HG03280 (cell line): ENCODE measurements around the gene TPP1.

ENCODE experiments used
- ATAC-seq: cut with Tn5 transposase; IDR thresholded peaks from one replicate; pipeline ENCODE4 v1.9.1; 2021; ENCODE audit warnings: mild to moderate bottlenecking, moderate library complexity; ENCODE audit not compliant: unreplicated experiment

TPP1 gene

GRCh38 chr11:6612213-6613041, 6.8 kb downstream of the TPP1 start, which contains the start of gene TAF10:
TAF10 (minus strand) TSS chr11:6612216; CDS start chr11:6612189, 27 bp downstream.
- peak; percentile 88 for ATAC-seq

DNA sequence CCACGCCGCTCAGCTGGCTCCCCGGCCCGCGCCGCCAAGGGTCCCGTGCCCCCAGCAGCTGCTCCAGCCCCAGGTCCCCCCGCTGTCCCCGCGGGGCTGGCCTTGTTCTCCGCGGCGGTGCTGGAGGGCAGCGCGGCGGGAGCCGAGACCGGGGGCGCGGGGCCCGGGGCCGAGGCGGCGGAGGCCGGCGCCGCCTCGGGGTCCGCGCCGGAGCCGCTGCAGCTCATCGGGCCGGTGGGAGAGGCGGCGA, 7.3 kb downstream of the TPP1 start:
- peak; percentile 21 for ATAC-seq

DNA sequence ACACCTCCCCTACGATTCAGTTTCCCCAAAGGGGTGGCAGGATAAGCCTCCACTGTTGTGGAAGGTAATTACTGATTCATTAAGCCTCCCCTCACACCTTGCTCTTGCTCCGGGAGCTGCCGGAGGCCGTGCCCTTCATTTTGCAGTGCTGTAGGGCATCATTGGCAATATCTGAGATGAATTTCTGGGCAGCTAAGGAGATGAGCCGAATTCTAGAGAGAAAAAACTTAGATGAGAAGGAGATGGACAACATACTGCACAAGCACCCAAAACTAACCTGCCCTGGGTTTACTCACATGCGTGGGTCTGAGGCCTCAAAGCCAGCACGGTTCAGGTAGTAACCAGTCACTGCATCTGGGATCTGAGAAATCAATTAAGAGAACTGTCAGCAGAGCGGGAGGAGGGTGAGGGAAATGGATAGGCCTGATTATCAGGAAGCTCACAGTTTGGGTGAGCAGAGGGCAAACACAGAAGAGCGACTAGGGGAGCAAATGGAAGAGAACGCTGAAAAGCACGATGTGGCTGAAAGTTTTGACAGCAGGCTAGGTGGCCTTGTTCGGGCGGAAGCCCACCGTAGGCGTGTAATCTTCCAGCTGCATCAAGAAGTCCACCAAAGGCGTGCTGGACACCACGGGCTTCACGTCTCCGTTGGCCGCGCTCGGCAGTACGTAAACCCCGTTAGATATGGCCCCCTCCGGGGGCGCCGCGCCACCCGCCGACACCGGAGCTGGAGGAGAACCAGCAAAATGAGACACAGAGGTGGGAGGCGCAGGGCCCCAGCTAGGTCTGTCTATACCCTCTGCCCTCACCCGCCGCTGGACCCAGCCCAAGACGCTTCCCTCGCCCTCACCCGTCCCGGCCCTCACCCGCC, 7.9 kb downstream of the TPP1 start:
- no peak for ATAC-seq

DNA sequence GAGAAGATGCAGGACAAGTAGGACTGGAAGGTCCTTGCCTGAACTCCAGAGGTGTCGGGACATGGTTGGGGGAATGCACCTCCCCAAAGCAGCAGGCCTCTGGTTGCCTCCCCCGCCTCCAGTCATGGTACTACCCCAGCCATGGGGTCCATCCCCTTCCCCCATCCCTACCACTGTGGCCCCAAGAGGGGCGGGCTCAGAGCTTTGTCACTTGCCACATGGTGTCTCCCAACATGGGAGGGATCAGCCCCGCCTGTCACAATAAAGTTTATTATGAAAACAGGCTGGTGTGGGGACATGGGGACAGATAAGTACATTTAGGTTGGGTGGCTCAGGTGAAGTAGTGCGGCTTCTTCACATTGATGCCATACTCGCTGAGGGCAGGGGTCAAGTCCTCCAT, 8.6 kb downstream of the TPP1 start:
- ATAC-seq: no peak

DNA sequence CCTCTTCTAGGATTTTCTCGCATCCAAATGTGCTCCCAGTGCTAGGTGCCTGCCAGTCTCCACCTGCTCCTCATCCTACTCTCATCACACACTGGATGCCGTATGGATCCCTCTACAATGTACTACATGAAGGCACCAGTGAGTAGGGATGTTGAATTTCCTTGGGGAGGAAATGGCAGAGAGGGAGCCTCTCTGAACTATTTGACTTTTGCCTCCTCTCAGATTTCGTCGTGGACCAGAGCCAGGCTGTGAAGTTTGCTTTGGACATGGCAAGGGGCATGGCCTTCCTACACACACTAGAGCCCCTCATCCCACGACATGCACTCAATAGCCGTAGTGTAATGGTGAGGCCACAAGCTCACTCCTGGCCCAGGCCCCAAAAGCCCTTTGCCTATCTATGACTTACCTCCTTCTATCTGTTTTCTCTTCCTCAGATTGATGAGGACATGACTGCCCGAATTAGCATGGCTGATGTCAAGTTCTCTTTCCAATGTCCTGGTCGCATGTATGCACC, 9.7 kb downstream of the TPP1 start:
- ATAC-seq: no peak

GRCh38 chr11:6608726-6609501, 10.3 kb downstream of the TPP1 start:
- no peak for ATAC-seq

DNA sequence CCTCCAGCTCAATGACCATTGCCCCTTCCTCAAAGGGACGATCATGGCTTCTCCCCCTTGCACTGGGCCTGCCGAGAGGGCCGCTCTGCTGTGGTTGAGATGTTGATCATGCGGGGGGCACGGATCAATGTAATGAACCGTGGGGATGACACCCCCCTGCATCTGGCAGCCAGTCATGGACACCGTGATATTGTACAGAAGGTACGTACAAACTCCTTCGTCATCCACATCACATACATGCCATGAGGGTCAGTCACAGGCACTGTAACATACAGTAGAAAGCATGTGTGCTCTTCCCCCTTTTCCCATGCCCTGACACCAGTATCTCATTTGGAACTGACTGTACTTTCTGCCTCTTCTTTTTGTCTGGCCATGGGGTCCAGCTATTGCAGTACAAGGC, 11.2 kb downstream of the TPP1 start:
- no peak for ATAC-seq

GRCh38 chr11:6607190-6607795, 11.9 kb downstream of the TPP1 start:
- ATAC-seq: no peak

- no peak for ATAC-seq
These were observed 12.6 kb downstream of the TPP1 start for GRCh38 chr11:6606471-6607189.

GRCh38 chr11:6604790-6605189, 14.4 kb downstream of the TPP1 start:
- no peak for ATAC-seq

DNA sequence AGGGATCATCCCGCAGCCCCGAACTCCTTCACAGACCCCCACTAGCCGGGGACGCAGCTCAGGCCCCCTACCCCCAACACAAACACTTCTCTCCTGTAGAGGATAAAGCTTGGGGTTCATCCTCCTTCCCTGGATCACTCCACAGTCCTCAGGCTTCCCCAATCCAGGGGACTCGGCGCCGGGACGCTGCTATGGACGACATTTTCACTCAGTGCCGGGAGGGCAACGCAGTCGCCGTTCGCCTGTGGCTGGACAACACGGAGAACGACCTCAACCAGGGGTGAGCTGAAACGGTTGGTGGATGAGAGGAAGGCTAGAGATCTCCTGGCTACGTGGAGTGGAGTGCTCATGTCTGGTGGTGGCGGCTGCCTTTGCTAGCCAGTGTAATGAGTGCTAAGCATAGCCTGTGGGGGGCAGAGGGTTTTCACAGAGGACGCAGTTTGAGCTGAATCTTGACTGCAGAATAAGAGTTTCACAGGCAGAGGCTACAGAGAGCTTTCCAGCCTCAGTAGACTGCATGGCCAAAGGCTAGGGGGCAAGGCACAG, 15.1 kb downstream of the TPP1 start:
- ATAC-seq: peak; percentile 36

DNA sequence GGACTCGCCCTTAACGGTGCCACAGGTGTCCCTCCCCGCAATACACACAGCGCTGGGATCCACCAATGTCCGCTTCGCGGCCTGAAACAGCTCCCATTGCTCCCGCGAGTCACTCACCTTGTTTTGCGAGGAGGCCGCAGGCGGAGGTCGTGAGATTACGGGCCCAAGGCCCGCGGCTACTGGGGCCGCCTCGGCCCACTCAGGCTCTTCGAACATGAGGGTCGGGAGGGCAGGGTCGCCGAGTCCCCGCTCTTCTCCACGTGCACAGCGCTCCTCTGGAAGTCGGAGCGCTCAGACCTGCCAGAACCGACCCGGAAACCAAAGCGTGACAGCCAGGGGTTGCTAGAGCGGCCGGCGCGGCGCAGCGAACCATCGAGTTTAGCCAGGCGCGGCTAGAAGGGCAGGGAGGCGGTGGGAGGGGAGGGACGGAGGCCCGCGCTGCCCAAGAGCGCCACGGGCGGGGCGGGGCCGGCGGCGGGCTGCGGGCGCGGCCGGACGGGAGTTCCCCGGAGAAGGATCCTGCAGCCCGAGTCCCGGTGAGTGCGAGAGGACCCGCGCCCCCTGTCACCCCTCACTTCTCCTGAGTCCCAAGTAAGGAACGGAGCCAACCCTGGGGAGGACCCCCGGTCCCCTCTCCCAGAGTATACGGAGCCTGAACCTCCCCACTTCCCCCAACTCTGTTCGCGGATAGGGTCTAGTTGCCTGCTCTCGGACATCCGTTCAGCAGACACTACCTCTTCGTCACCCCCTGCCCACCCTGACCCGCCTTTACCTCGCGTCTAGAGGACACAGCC, 15.7 kb downstream of the TPP1 start, which contains the start of the genes ILK and RRP8:
Gene ILK (plus strand): TSS at position 488 of the 794 bp plus-strand sequence. CDS start 498 bp downstream, outside the sequence.
Gene RRP8 (minus strand): TSS at position 330 of the 794 bp plus-strand sequence. CDS start 114 bp downstream, at position 216.
- peak; percentile 84 for ATAC-seq

DNA sequence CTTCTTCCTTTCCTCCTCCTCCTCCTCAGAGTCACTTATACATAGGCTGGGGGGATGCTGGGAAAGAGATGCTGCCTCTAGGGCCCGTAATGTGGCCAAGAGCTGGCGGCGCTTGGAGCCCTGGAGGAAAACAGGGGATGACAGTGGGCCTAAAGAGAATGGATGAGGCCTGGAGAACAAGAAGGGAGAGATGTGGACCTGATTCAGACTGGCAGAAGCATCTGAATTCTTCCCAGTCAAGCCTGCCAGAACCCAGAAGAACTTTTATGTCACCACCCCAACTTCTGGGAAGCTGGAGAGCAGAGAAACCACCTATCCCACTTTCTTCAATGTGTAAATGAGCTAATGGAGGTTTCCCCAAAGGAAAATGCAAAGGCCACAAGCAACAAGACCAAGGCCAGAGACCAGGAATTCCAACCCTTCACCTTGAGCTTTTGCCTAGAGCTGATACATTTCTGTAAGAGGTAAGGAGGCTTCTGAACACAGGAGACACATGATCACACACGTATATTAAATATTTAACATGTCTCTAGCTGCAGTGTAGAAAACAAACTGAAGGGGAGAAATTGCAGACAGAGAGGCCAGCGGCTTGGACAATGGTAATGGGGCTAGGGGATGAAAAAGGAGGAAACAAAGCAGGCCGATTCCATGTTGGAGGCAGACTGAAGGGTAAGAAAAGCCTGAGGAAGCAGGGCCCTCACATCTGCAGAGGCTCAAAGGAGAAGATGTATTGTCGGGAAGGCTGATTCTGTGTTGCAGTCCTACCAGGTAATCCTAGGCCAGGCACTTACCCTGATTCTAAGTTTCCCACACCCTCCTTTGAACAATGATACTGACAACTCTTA, 16.9 kb downstream of the TPP1 start:
- no peak for ATAC-seq

DNA sequence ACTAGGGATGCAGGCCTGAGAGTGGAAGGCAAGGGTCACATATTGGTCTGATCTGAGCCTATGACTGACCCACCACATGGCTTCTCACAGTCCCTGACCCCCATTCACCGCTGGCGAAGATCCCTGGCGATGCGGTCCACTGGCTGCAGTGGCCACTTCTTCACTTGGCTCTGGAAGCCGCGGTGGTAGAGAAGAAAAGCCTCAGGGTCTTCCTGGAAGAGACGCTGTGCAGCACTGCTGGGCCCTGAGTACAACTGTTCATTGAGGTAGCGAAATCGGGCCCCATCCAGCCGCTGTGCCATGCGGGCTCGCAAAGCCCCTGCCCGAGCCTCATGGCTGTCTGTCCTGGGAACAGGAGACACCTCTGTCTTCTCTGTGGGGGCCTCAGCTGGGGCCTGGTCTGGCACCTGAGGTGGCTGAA, 18.2 kb downstream of the TPP1 start:
- ATAC-seq: no peak

DNA sequence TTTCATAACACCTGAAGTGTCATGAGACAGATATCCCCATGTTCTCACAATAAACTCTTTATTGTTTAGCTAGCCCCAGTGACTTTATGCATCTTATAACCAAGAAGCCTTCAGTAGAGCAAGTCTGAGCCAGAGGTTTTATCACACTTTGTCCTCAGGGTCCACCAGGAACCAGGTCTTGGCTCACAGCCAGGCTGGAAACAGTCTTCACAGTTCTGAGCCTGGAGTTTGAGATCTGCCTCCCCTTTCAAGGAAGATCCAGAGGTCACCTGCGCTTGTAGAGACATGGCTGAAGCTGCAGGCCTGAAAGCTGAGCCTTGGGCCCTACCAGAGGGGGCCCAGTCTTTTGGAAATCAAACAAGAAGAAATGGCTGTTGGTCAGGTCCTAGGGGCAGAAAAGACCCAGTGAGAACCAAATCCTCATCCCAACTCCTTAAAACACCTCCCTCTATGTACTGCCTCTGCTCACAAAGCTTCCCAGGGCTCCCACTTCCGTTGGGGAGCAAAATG, 19.3 kb downstream of the TPP1 start:
- ATAC-seq: no peak

DNA sequence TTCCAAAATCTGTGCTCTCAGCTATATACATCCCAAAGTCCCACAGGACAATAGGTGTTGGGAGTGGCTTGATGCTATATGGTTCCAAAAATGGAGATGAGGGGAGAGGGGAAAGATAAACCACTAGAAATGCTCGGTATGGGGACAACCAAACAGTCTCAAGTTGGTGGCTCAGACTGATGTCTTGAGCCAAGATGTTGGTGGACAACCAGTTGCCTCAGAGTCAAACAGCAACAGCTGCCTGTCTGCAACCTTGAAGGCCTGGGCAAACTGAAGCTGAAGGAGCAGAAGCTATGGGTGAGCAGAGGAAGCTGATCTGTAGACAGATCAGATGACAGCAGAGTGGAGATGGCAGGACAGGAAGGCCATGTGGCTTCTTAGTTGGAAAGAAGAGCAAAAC, 19.8 kb downstream of the TPP1 start:
- ATAC-seq: no peak

DNA sequence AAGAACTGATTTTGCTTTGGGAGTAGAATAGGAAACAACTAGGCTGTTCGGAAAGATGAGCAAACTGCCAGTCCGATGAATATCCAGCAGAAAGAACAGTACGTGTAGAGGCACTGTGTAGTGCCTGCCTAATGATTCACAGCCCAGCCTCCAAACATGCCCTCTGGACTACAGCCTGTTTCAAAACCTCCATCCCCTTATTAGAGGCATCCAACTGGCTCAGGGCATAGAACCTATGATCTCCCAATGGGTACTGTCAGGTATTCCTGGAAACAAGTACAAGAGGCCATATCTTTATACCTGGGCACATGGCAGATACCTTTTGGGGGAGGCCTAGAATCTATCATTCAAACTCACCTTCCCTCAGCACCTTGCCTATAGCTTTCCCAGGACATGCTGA, 20.7 kb downstream of the TPP1 start:
- ATAC-seq: no peak
